GM12872 (cell line): Measurements from ENCODE around the gene UGT2B7.

Source experiments
- TF ChIP-seq, protein P1 (sequence below): IDR thresholded peaks from 3 replicates; pipeline ENCODE4 v1.5.1; 2011; ENCODE audit warnings: low read depth, mild to moderate bottlenecking, low read length, moderate library complexity; ENCODE audit not compliant: insufficient read depth

Gene UGT2B7

DNA sequence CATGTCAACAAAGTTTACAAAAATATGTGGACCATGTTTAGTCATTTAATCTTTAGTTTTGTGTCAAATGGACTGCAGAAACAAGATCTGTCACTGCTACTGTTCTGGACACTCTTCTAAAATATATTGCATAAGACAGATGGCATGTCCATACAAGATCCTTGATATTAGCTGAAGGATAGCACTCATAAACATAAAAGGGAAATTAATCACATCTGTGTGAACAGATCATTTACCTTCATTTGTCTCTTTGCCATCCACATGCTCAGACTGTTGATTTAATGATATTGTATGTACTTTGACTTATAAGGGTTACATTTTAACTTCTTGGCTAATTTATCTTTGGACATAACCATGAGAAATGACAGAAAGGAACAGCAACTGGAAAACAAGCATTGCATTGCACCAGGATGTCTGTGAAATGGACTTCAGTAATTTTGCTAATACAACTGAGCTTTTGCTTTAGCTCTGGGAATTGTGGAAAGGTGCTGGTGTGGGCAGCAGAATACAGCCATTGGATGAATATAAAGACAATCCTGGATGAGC lies at the start of gene UGT2B7:
Gene UGT2B7 (plus strand): TSS at position 364 of the 546 bp plus-strand sequence. CDS start 47 bp downstream, at position 411.
- TF ChIP-seq, protein P1, sequence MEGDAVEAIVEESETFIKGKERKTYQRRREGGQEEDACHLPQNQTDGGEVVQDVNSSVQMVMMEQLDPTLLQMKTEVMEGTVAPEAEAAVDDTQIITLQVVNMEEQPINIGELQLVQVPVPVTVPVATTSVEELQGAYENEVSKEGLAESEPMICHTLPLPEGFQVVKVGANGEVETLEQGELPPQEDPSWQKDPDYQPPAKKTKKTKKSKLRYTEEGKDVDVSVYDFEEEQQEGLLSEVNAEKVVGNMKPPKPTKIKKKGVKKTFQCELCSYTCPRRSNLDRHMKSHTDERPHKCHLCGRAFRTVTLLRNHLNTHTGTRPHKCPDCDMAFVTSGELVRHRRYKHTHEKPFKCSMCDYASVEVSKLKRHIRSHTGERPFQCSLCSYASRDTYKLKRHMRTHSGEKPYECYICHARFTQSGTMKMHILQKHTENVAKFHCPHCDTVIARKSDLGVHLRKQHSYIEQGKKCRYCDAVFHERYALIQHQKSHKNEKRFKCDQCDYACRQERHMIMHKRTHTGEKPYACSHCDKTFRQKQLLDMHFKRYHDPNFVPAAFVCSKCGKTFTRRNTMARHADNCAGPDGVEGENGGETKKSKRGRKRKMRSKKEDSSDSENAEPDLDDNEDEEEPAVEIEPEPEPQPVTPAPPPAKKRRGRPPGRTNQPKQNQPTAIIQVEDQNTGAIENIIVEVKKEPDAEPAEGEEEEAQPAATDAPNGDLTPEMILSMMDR, result no peak

DNA sequence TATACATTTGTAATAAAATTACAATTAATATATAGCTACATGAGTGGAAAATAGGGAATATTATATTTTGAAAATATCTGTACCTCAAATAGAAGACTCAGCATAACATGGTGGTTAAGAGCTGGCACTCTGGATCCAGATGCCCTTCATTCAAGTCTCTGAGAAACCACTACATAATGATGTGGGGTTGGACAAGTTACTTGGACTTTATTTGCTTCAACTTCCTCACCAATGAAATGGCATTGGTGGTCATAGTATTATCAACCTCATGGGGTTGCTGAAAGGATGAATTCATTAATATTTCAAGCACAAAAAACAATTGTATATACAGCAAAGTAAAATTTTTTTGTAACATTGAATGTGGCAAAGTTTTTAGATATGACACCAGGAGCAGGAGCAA lies 46.4 kb upstream of the UGT2B7 start:
- TF ChIP-seq, protein P1, result no peak

DNA sequence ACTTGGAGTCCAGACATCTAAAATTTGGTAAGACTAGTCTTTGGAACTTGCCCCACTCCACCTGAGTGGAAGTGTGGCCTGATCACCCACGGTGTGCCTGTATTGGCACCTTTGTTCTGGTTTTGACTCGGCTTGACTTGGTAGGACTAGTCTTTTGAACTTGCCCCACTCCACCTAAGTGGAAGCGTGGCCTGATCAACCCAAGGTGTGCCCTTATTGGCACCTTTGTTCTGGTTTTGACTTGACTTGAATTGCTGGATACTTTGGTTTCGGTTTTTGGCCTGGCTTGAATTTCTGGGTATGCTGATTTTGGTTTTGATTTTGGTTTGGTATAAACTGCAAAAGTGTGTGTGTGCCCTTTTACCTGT lies 44.7 kb upstream of the UGT2B7 start:
- TF ChIP-seq, protein P1, result no peak

DNA sequence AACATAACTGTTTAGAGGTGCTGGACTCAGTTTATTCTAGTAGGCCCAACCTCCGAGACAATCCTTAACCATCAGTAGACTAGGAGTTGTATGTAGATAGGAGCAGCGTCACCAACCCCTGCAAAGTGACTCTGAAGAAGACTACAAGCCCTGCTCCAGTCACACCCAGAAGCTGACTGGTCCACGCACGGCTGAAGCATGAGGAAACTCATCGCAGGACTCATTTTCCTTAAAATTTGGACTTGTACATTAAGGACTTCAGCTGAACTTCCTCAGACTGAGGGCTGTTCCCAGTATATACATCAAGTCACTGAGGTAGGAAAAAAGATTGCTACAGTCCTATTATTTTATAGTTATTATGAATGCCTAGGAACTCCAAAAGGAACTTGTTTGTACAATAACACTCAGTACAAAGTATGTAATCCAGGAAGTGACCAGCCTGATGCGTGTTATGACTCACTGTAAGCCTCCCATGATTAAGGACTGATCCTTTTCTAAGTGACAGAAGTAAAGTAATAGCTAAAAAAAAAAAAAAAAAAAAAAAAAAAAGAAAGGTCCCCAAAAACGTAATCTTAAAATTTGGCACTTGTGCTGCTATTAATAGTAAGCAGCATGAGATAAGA lies 41.6 kb upstream of the UGT2B7 start:
- TF ChIP-seq, protein P1, result no peak

DNA sequence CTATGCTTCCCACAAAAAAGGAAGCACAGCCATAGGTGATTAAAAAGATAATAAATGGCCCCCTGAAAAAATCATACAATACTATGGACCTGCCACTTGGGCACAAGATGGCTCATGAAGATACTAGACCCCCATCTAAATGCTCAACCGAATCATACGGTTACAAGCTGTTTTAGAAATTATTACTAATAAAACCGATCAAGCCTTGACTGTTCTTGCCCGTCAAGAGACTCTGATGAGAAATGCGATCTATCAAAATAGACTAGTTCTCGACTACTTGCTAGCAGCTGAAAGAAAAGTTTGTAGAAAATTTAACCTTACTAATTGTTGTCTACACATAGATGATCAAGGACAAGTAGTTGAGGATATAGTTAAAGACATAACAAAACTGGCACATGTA lies 40.1 kb upstream of the UGT2B7 start:
- TF ChIP-seq, protein P1, result no peak

DNA sequence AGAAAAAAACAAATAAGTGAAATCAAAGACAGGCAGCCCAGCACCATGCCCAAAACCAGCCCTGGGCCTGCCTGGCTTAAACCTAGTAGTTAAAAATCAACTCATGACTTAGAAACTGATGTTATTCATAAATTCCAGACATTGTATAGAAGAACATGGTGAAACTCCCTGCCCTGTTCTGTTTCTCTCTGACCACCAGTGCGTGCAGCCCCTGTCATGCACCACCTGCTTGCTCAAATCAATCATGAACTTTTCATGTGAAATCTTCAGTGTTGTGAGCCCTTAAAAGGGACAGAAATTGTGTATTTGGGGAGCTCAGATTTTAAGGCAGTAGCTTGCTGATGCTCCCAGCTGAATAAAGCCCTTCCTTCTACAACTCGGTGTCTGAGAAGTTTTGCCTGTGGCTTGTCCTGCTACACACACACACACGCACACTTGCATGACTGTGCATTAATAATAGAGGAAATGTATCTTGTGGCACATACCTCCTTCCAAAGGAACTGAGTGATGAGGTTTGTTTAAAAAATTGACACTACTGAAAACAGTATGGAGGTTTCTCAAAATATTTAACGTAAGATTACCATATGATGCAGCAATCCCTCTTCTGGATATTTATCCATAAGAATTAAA lies 39.2 kb upstream of the UGT2B7 start:
- TF ChIP-seq, protein P1, result no peak

DNA sequence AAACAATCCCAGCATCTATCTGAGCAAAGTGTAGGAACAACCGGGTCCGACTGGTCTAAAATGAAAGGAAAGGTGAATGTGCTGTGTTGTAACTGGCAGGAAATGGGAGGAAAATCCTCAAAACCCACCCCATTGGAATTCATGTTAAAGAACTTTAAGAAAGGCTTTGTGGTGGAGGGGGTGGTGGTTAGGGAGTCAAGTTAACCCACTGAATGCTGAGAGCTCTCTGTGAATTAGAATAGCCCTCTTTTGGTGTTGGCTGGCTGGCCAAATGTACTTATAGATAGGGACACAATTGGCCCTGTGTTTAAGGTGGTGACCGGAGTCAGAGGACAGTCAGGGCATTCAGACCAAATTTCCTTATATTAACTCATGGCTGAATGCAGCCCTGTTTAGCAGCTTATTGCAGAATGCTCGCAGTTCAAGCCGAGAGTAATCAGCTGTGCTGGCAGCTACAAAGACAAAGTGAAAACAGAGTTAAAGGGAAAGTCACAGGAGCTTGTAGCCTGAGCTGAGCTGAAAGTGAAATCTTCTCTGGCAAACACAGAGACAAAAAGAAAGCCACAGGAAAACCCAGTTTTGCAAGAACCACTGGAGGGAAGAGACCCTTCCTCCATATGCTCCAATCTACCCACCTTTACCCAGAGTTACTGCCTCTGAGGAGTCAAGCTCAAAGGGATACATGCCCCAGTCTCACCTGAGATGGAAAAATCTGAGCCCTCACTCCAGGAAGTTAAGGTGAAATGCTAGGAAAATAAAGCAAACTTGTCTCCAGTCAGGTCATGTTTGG lies 38.5 kb upstream of the UGT2B7 start:
- TF ChIP-seq, protein P1, result no peak
